Esophagus (tissue), 2 donors: ENCODE data around the gene PTPRU. TPM values are rescaled to one million over a fixed set of nuclear protein-coding genes. Genes with fewer than 3 reads are reported as not detected.

ENCODE experiments used
- H3K27ac ChIP-seq, 2 donors: one replicate each; pipeline ENCODE4 v1.5.1; 2013; ENCODE audit warnings: low read depth in 2 of 2, mild to moderate bottlenecking in 2 of 2, inconsistent platforms in 1 of 2, low read length in 1 of 2, moderate library complexity in 1 of 2
- H3K27me3 ChIP-seq, 2 donors: one replicate each; pipeline ENCODE4 v1.6.1; 2013; ENCODE audit warnings: low read length in 2 of 2, control low read depth in 1 of 2, mild to moderate bottlenecking in 1 of 2; ENCODE audit not compliant: insufficient read depth in 2 of 2, control insufficient read depth in 1 of 2
- H3K36me3 ChIP-seq, 2 donors: one replicate each; pipeline ENCODE4 v1.6.1; 2013; ENCODE audit warnings: low read length in 1 of 2; ENCODE audit not compliant: control insufficient read depth in 2 of 2, insufficient read depth in 2 of 2
- H3K4me1 ChIP-seq, 2 donors: one replicate each; pipeline ENCODE4 v1.6.1; 2013; ENCODE audit warnings: low read length in 1 of 2; ENCODE audit not compliant: control insufficient read depth in 2 of 2, insufficient read depth in 2 of 2
- H3K4me3 ChIP-seq, 2 donors: one replicate each; pipeline ENCODE4 v1.5.1; 2013; ENCODE audit warnings: low read length in 2 of 2, mild to moderate bottlenecking in 2 of 2, low read depth in 1 of 2, moderate library complexity in 1 of 2
- H3K9me3 ChIP-seq, 2 donors: one replicate each; pipeline ENCODE4 v1.6.1; 2013; ENCODE audit warnings: mild to moderate bottlenecking in 2 of 2, low read depth in 1 of 2, low read length in 1 of 2, moderate library complexity in 1 of 2; ENCODE audit not compliant: control insufficient read depth in 2 of 2, insufficient read depth in 1 of 2
- WGBS, 2 donors: extraction: QIAGEN DNeasy Blood & Tissue Kit; methylation state at CpG; one replicate each; pipeline ENCODE4 v1.1.7; 2013; 5-methylcytosine and 5-hydroxymethylcytosine counted together
- polyA plus RNA-seq, 2 donors: library from polyadenylated mRNA; stranded (reverse); fragments of 200-250 nt; gene quantifications; one replicate each; pipeline ENCODE4 v1.2.3, GENCODE V29; 2013
- donor health status: healthy with polysubstance abuse.
- donor health status: Bipolar disorder and iron deficiency.

PTPRU gene
- polyA plus RNA-seq, 2 donors: 3.7 to 4.0 TPM

- Histone ChIP-seq H3K27me3 (no peaks in the 10 kb centered on the region), H3K36me3 (no peaks in the 10 kb centered on the region), H3K4me1 (no peaks in the 10 kb centered on the region), H3K4me3 (no peak overlapping the region), H3K9me3 (no peaks in the 10 kb centered on the region), H3K27ac (no peak overlapping the region)
- WGBS, 2 donors: 69 to 82% methylated on average over 4 of the region's 4 CpGs
Measured at GRCh38 chr1:29343476-29343875, 107.2 kb downstream of the PTPRU start.

DNA sequence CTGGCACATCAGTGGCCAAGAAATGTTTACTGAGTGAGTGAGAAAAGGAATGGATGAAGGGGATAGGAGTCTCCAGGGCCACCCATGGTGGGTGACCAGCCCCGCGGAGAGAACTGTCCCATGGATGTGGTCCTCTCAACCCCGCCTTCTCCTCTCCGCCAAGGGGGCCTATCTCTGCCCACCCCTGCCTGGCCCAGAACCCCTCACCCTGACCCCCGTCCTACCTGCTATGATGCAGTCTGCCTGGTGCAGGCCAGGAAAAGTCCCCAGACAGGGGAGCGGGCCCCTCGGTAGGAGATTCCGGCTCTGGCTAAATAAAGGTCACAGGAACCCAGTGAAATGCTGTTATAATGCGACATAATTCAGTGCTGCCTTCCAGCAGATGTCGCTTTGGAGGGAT lies 107.6 kb downstream of the PTPRU start:
- WGBS, 2 donors: 62 to 68% methylated on average over 9 to 10 of the region's 10 CpGs

DNA sequence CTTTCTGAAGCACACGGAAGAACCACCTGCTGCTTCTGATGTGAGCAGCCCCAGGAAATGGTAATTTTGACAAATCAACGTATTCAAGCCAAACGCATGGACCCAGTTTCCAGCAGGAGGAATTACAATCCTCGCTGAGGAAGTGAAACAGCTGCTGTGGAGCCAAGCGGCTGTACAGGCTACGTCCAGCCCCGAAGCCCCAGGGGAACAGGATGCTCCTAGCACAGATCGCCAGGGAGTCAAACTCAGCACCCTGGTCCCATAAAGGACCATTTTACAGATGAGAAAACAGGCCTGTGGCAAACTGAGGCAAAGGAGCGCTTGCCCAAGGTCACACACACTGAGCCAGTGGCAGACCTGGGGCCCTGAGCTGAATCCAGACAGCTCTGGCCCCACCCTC lies 108.0 kb downstream of the PTPRU start:
- Histone ChIP-seq H3K27ac (no peak overlapping the region), H3K9me3 (no peaks in the 10 kb centered on the region), H3K4me1 (no peaks in the 10 kb centered on the region), H3K4me3 (no peak overlapping the region), H3K36me3 (no peaks in the 10 kb centered on the region), H3K27me3 (no peaks in the 10 kb centered on the region)
- 51 to 55% methylated on average over 9 of the region's 9 CpGs for WGBS, 2 donors

More for the DNA sequence above, 107.6 kb downstream of the PTPRU start:
- Histone ChIP-seq H3K4me1 (no peaks in the 10 kb centered on the region), H3K27ac (no peak overlapping the region), H3K27me3 (no peaks in the 10 kb centered on the region), H3K36me3 (no peaks in the 10 kb centered on the region), H3K9me3 (no peaks in the 10 kb centered on the region), H3K4me3 (no peak overlapping the region)

DNA sequence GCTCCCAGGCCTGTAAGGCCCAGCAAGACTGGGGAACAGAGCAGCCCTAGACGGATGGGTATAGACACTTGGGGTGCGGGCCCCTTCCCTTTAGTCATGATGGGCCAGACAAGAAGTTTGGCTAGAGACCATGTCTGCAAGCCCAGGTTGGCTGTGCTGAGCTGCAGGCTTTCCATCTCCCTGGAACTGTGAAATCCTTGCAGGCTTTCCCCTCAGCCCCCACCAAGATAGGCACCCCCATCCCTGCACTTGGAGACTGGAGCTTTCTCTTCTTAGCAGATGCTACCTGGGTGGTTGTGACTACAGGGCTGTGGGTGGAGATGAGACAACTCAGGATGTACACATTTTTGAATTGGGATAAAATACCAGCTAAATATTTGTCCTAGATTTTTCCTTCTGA lies 110.3 kb downstream of the PTPRU start:
- no peaks in the 10 kb centered on the region for H3K27me3 ChIP-seq
- H3K4me3 ChIP-seq: no peak overlapping the region
- no peaks in the 10 kb centered on the region for H3K9me3 ChIP-seq
- WGBS, 2 donors: 87 to 89% methylated on average over 2 of the region's 2 CpGs
- no peak overlapping the region for H3K27ac ChIP-seq
- H3K36me3 ChIP-seq: no peaks in the 10 kb centered on the region
- no peaks in the 10 kb centered on the region for H3K4me1 ChIP-seq

DNA sequence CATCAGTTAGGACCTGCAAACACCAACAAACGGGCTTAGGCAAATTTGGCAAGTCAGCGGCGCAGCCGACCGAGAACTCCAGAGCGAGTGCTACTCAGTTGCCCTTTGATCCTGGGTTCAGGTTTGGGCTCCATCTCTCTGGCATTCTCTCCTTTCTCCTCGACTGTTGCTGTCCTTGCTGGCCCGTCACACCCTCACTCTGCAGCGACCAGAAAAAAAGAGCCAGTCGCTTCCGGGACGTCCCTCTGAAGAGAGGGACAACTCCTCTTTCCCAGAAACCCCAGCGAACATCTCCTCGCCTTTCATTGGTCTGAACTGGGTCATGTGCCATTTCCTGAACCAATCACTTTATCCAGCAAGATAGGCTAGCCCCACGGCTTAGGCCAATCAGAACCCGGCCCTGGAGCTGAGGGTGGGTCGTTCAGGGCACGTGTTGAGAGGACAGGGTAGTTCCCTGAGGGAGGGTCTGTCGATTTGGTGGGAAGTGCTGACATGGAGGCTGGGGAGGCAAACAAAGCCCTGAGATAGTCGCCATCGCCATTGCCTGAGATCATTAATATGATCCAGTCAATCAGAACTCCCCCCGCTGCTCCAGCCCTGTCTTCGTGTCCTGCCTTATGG lies 113.7 kb downstream of the PTPRU start:
- Histone ChIP-seq H3K4me1 (peaks cover 0 to 4% of the 10 kb centered on the region in 2 donors), H3K9me3 (no peaks in the 10 kb centered on the region), H3K27ac (no peak overlapping the region), H3K27me3 (no peaks in the 10 kb centered on the region), H3K4me3 (no peak overlapping the region), H3K36me3 (no peaks in the 10 kb centered on the region)
- 82 to 86% methylated on average over 23 of the region's 23 CpGs for WGBS, 2 donors

- no peak overlapping the region for H3K4me3 ChIP-seq
- 79 to 81% methylated on average over 4 of the region's 4 CpGs for WGBS, 2 donors
- no peaks in the 10 kb centered on the region for H3K36me3 ChIP-seq
- H3K9me3 ChIP-seq: no peaks in the 10 kb centered on the region
- peaks cover 0 to 4% of the 10 kb centered on the region in 2 donors for H3K4me1 ChIP-seq
- no peak overlapping the region for H3K27ac ChIP-seq
- no peaks in the 10 kb centered on the region for H3K27me3 ChIP-seq
Measured at GRCh38 chr1:29352719-29353420, 116.5 kb downstream of the PTPRU start.

- Histone ChIP-seq H3K4me1 (peaks cover 0 to 4% of the 10 kb centered on the region in 2 donors), H3K4me3 (no peak overlapping the region), H3K27me3 (no peaks in the 10 kb centered on the region), H3K9me3 (no peaks in the 10 kb centered on the region), H3K36me3 (no peaks in the 10 kb centered on the region), H3K27ac (no peak overlapping the region)
- WGBS, 2 donors: 60 to 66% methylated on average over 8 of the region's 8 CpGs
Measured at GRCh38 chr1:29354511-29355098, 118.3 kb downstream of the PTPRU start.

- H3K4me1 ChIP-seq: peaks cover 0 to 4% of the 10 kb centered on the region in 2 donors
- no peaks in the 10 kb centered on the region for H3K36me3 ChIP-seq
- H3K27me3 ChIP-seq: no peaks in the 10 kb centered on the region
- H3K27ac ChIP-seq: no peak overlapping the region
- no peaks in the 10 kb centered on the region for H3K9me3 ChIP-seq
- WGBS, 2 donors: 72 to 75% methylated on average over 6 of the region's 6 CpGs
- no peak overlapping the region for H3K4me3 ChIP-seq
Measured at GRCh38 chr1:29355375-29355774, 119.1 kb downstream of the PTPRU start.

GRCh38 chr1:29356663-29357062 lies 120.3 kb downstream of the PTPRU start:
- 60 to 70% methylated on average over 14 of the region's 14 CpGs for WGBS, 2 donors
- peaks cover 0 to 4% of the 10 kb centered on the region in 2 donors for H3K4me1 ChIP-seq
- H3K4me3 ChIP-seq: no peak overlapping the region
- no peaks in the 10 kb centered on the region for H3K9me3 ChIP-seq
- H3K27me3 ChIP-seq: no peaks in the 10 kb centered on the region
- no peaks in the 10 kb centered on the region for H3K36me3 ChIP-seq
- no peak overlapping the region for H3K27ac ChIP-seq
